Measurements from ENCODE around the gene JPH2. TPM values are rescaled to one million over a fixed set of nuclear protein-coding genes. Genes with fewer than 3 reads are reported as not detected.
A peak's percentile ranks its signal among the peaks of the same experiment; 100 is the strongest.
"Not testable (repeated sequence)": the region's sequence is repeated elsewhere in the genome, so short reads cannot be mapped to it uniquely, and the experiment has no call there.

The JPH2 gene
- total RNA-seq, 1 donor from 2014 or later = 7.9 TPM

DNA sequence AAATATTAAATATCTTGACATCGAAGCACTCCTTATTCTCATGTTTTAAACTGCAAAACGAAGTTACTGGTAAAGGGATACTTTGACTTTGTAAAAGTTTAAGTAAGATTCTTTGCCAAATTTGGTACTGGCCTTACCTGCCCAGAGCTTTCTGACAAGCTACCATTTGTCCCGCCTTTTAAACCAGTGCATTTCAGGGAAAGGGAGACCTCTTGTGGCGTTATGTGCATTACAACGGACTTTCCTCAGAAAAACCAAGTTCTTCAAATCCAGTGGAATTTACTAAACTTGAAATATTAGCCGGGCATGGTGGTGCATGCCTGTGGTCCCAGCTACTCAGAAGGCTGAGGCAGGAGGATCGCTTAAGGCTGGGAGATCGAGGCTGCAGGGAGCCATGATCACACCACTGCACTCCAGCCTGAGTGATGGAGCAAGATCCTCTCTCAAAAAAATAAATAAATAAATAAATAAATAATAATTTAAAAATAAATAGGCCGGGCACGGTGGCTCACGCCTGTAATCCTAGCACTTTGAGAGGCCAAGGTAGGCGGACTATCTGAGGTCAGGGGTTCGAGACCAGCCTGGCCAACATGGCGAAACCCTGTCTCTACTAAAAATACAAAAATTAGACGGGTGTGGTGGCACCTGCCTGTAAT is 3.3 kb upstream of the JPH2 start:
- not testable (repeated sequence) for H3K4me3 ChIP-seq, H3K9me3 ChIP-seq, H3K27ac ChIP-seq, H3K36me3 ChIP-seq, DNase-seq
- Histone ChIP-seq H3K27me3 (peaks cover 21% of the 10 kb centered on the region), H3K4me1 (peaks cover 14% of the 10 kb centered on the region)
- intact Hi-C loops (cut with DNase I) = loop anchor here (5.0 kb wide), 1 partner anchor 73 kb away; no protein-coding TSS in a partner anchor
- TF ChIP-seq CTCF (IDR thresholded peaks at IDR 0.05) = peak; percentile 71
- ATAC-seq = peak; percentile 64

DNA sequence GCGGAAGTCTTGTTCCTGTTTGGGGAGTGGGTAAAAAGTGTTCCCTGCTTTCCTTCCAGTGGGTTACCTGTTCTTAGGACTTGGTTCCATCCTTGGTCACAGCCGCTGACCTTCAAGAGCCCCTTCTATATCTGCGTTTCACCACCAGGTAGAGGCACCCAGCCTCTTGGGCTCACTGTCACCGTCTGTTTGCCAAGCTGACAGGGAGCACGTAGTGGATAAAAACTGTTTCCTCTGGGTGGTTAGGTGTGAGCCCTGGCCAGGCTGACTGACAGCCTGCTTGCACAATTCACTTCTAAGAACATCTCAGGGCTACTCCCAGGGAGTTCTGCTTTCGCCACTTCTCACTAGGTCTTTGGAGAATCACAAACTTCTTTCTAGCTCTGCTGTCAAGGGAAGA is 1.8 kb upstream of the JPH2 start:
- TF ChIP-seq CTCF (IDR thresholded peaks at IDR 0.05) = no peak
- Histone ChIP-seq H3K36me3 (no peaks in the 10 kb centered on the region), H3K27ac (peak overlapping the region; percentile 42), H3K4me3 (no peak overlapping the region), H3K27me3 (peaks cover 21% of the 10 kb centered on the region), H3K4me1 (peaks cover 14% of the 10 kb centered on the region), H3K9me3 (no peaks in the 10 kb centered on the region)
- DNase-seq (no peak), ATAC-seq (peak; percentile 58)
- intact Hi-C loops (cut with DNase I) = no loop called here

GRCh38 chr20:44187772-44188709 is 1.1 kb upstream of the JPH2 start:
- no peak for TF ChIP-seq CTCF (IDR thresholded peaks at IDR 0.05)
- Histone ChIP-seq H3K36me3 (no peaks in the 10 kb centered on the region), H3K4me3 (peak overlapping the region; percentile 46), H3K27me3 (peaks cover 21% of the 10 kb centered on the region), H3K9me3 (no peaks in the 10 kb centered on the region), H3K4me1 (peaks cover 14% of the 10 kb centered on the region), H3K27ac (peak overlapping the region; percentile 34)
- intact Hi-C loops (cut with DNase I) = no loop called here
- DNase-seq (no peak), ATAC-seq (peak; percentile 31)

DNA sequence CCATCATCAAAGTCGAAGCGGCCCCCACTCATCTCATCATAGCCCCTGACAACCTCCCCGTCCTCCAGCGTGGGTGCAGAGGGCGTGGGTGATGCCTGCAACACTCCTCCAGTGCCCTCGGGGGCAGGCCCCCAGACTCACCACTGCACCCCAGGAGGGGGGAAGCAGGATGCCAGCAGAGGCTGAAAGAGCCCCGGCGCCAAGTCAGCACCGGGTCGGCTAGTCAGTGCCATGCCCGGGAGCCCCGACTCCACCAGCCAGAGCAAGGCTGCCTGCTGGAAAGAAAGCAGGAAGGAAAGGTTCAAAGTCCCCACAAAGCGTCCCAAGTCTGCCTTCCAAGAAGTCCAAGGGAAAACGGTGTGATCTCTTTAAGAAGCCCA is 324 bp downstream of the JPH2 start:
- intact Hi-C loops (cut with DNase I) = no loop called here
- H3K4me1 ChIP-seq = peaks cover 14% of the 10 kb centered on the region
- no peaks in the 10 kb centered on the region for H3K9me3 ChIP-seq
- no peak for DNase-seq
- ATAC-seq = no peak
- no peak for TF ChIP-seq CTCF (IDR thresholded peaks at IDR 0.05)
- peaks cover 21% of the 10 kb centered on the region for H3K27me3 ChIP-seq
- H3K27ac ChIP-seq = peak overlapping the region; percentile 34
- peak overlapping the region; percentile 46 for H3K4me3 ChIP-seq
- no peaks in the 10 kb centered on the region for H3K36me3 ChIP-seq

- ATAC-seq (no peak), DNase-seq (no peak)
- no peaks in the 10 kb centered on the region for H3K36me3 ChIP-seq
- peaks cover 14% of the 10 kb centered on the region for H3K4me1 ChIP-seq
- intact Hi-C loops (cut with DNase I) = no loop called here
- H3K27ac ChIP-seq = no peak overlapping the region
- H3K27me3 ChIP-seq = peaks cover 21% of the 10 kb centered on the region
- H3K9me3 ChIP-seq = no peaks in the 10 kb centered on the region
- TF ChIP-seq CTCF (IDR thresholded peaks at IDR 0.05) = no peak
- H3K4me3 ChIP-seq = peak overlapping the region; percentile 46
Measured at GRCh38 chr20:44186201-44186600, 787 bp downstream of the JPH2 start.
